DND-41 (cell line): ENCODE data around the gene ZC3H11A.

Source experiments
- EZH2 ChIP-seq: IDR thresholded peaks from 3 replicates; pipeline ENCODE4 v1.6.1; 2012; ENCODE audit warnings: borderline replicate concordance, low read depth, mild to moderate bottlenecking, moderate library complexity, low read length, inconsistent platforms; ENCODE audit not compliant: severe bottlenecking
- TF ChIP-seq, protein P1 (sequence below): IDR thresholded peaks from 2 replicates; pipeline ENCODE4 v1.5.1; 2012; ENCODE audit warnings: borderline replicate concordance, low read length, moderate library complexity, mild to moderate bottlenecking; ENCODE audit not compliant: poor library complexity, severe bottlenecking; ENCODE audit errors: extremely low read depth

DNA sequence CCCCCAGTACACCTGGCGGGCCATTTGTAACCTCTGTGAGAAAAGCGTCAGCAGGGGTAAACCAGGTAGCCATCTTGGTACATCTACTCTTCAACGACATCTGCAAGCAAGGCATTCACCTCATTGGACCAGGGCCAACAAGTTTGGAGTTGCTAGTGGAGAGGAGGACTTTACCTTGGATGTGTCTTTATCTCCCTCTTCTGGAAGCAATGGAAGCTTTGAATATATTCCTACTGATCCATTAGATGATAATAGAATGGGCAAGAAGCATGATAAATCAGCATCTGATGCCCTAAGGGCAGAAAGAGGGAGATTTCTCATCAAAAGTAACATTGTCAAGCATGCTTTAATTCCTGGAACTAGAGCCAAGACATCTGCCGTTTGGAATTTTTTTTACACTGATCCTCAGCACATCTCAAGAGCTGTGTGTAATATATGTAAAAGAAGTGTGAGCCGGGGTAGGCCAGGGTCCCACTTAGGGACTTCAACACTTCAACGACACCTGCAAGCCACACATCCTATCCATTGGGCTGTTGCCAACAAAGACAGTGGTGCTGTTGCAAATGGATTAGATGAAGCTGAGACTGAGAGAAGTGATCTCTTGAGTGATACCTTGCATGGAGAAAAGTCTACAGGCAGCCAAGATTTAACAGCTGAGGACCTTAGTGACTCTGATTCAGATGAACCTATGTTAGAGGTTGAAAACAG, 2.7 kb downstream of the ZC3H11A start:
- TF ChIP-seq, protein P1, sequence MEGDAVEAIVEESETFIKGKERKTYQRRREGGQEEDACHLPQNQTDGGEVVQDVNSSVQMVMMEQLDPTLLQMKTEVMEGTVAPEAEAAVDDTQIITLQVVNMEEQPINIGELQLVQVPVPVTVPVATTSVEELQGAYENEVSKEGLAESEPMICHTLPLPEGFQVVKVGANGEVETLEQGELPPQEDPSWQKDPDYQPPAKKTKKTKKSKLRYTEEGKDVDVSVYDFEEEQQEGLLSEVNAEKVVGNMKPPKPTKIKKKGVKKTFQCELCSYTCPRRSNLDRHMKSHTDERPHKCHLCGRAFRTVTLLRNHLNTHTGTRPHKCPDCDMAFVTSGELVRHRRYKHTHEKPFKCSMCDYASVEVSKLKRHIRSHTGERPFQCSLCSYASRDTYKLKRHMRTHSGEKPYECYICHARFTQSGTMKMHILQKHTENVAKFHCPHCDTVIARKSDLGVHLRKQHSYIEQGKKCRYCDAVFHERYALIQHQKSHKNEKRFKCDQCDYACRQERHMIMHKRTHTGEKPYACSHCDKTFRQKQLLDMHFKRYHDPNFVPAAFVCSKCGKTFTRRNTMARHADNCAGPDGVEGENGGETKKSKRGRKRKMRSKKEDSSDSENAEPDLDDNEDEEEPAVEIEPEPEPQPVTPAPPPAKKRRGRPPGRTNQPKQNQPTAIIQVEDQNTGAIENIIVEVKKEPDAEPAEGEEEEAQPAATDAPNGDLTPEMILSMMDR, result no peak
- TF ChIP-seq EZH2, result no peak
